Ishikawa (cell line): Measurements from ENCODE around the gene RAD51B.

Experiments
- CEBPB ChIP-seq: IDR thresholded peaks from 2 replicates; pipeline ENCODE4 v1.6.1; 2012
- CREB1 ChIP-seq: IDR thresholded peaks from 2 replicates; pipeline ENCODE4 v1.6.1; 2012; ENCODE audit warnings: low read depth
- EGR1 ChIP-seq: IDR thresholded peaks from 2 replicates; pipeline ENCODE4 v1.6.1; 2012
- EP300 ChIP-seq: IDR thresholded peaks from 2 replicates; pipeline ENCODE4 v1.6.1; 2012; ENCODE audit warnings: borderline replicate concordance
- FOXM1 ChIP-seq: IDR thresholded peaks from 2 replicates; pipeline ENCODE4 v1.6.1; 2012; ENCODE audit warnings: low read depth, borderline replicate concordance
- NFIC ChIP-seq: IDR thresholded peaks from 2 replicates; pipeline ENCODE4 v1.6.1; 2012
- RAD21 ChIP-seq: IDR thresholded peaks from 2 replicates; pipeline ENCODE4 v1.6.1; 2012; ENCODE audit warnings: low read depth
- TAF1 ChIP-seq: IDR thresholded peaks from 2 replicates; pipeline ENCODE4 v1.6.1; 2012; ENCODE audit warnings: low read depth, mild to moderate bottlenecking
- TCF12 ChIP-seq: IDR thresholded peaks from 2 replicates; pipeline ENCODE4 v1.6.1; 2012; ENCODE audit warnings: low read depth
- TEAD4 ChIP-seq: IDR thresholded peaks from 2 replicates; pipeline ENCODE4 v1.6.1; 2012
- YY1 ChIP-seq: IDR thresholded peaks from 2 replicates; pipeline ENCODE4 v1.6.1; 2012; ENCODE audit warnings: low read depth
- ZBTB7A ChIP-seq: IDR thresholded peaks from 2 replicates; pipeline ENCODE4 v1.6.1; 2012; ENCODE audit warnings: low read depth
- TF ChIP-seq, protein P1 (sequence below): IDR thresholded peaks from 2 replicates; pipeline ENCODE4 v1.6.1; 2012
- TF ChIP-seq, protein P2 (sequence below): IDR thresholded peaks from 2 replicates; pipeline ENCODE4 v1.6.1; 2012
- TF ChIP-seq, protein P3 (sequence below): IDR thresholded peaks from 2 replicates; pipeline ENCODE4 v1.6.1; 2012; ENCODE audit warnings: low read depth, mild to moderate bottlenecking

Gene RAD51B

DNA sequence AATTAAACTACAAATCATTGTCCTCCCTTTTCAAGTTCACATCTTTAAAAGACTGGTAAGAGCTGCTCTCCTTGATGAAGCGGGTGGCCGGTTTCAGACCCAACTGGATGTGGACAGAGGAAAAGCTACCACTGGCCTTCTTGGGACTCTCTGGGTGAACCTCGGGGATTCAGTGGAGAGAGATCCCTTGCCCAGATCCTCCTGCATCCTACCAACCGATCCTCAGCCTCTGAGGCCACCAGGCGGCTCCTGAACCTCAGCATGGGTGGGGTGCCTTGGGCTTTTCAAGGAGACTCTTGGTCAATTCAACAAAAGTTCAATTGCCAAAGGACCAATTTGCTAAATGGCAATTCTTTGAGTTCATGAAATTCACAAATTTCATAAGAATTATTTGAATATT, 888.8 kb downstream of the RAD51B start:
- TF ChIP-seq, protein P1, sequence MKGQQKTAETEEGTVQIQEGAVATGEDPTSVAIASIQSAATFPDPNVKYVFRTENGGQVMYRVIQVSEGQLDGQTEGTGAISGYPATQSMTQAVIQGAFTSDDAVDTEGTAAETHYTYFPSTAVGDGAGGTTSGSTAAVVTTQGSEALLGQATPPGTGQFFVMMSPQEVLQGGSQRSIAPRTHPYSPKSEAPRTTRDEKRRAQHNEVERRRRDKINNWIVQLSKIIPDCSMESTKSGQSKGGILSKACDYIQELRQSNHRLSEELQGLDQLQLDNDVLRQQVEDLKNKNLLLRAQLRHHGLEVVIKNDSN = no peak
- TF ChIP-seq EP300 = no peak
- no peak for TF ChIP-seq CREB1
- TF ChIP-seq YY1 = no peak
- TF ChIP-seq FOXM1 = no peak
- no peak for TF ChIP-seq TEAD4
- no peak for TF ChIP-seq NFIC
- TF ChIP-seq EGR1 = no peak
- no peak for TF ChIP-seq CEBPB
- TF ChIP-seq, protein P2, sequence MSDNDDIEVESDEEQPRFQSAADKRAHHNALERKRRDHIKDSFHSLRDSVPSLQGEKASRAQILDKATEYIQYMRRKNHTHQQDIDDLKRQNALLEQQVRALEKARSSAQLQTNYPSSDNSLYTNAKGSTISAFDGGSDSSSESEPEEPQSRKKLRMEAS = no peak

DNA sequence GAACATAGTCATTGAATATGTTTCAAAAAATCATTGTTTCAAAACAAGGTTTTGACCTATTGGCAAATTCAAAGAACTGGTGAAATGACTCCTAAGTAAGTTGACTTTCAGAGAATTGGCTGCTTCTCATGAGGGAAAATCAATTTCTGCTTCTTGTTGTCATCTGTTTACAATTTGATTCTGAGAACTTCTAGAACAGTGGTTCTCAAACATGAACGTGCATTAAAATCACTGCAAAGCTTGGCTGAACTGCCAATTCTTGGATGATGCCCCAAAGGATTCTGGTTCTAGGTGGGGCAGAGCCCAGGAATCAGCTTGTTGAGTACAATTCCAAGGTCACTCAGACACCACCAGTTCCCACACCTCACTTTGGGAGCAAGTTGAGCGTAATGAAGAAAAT, 889.4 kb downstream of the RAD51B start:
- TF ChIP-seq CEBPB (no peak), RAD21 (no peak)

DNA sequence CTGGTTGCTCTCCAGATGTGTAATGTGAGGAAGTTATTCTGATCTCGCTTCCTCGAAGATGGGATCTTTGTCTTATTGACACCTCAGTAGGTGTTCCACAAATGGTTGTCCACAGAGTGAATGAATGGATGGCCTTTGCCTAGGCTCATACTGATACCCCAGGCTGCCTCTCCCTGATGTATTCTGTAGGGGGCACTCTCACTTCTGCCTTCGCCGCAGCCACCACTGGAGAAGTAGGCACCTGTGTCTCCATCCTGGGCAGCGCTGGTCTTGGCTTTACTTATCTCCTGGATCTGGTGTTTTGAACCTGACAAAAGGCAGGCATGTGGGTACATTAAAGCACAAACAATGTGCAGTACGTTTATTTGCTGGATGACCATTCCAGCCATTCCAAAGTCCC, 891.2 kb downstream of the RAD51B start:
- TF ChIP-seq YY1 = no peak
- TF ChIP-seq TAF1 = no peak
- no peak for TF ChIP-seq EP300
- TF ChIP-seq EGR1 = no peak
- TF ChIP-seq RAD21 = no peak; the same call in 1 of the 2 replicates
- TF ChIP-seq, protein P2 = no peak
- TF ChIP-seq CREB1 = no peak
- TF ChIP-seq ZBTB7A = no peak
- TF ChIP-seq NFIC = no peak
- TF ChIP-seq, protein P1 = no peak
- no peak for TF ChIP-seq TEAD4
- no peak for TF ChIP-seq CEBPB

DNA sequence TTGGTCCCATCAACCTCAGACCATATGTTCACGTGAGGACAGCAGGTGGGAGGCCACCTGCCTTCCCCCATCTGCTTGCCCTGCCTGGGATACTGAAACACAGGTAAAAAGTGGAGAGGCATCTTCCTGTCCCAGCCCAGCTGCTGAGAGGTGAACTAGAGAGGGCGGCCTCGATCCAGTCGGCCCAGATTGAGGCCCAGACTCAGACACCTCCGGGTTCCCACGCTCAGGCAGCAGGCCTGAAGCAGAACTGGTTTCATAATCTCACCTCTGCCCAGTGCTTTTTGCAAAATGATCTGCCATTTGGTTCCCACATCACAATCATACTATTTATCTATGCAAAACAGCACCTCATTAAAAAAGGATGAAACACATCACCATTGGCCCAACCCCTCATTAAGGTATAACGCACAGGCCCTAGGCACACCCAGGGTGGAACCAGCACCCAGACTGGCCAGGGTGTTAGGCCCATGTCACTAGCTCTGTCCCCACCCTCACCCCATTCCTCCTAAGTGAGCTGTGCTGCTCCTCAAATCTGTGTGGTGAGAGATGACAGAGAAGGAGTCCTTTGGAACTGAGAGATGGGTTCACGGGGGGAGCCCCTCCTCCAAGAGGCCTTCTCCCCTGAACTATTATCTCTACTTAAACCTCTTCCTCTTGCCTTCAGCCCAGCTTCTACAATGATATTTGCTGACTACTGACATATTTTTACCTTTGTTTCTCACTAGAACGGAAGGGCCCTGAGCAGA, 892.2 kb downstream of the RAD51B start:
- TF ChIP-seq RAD21 = no peak
- TF ChIP-seq, protein P3, sequence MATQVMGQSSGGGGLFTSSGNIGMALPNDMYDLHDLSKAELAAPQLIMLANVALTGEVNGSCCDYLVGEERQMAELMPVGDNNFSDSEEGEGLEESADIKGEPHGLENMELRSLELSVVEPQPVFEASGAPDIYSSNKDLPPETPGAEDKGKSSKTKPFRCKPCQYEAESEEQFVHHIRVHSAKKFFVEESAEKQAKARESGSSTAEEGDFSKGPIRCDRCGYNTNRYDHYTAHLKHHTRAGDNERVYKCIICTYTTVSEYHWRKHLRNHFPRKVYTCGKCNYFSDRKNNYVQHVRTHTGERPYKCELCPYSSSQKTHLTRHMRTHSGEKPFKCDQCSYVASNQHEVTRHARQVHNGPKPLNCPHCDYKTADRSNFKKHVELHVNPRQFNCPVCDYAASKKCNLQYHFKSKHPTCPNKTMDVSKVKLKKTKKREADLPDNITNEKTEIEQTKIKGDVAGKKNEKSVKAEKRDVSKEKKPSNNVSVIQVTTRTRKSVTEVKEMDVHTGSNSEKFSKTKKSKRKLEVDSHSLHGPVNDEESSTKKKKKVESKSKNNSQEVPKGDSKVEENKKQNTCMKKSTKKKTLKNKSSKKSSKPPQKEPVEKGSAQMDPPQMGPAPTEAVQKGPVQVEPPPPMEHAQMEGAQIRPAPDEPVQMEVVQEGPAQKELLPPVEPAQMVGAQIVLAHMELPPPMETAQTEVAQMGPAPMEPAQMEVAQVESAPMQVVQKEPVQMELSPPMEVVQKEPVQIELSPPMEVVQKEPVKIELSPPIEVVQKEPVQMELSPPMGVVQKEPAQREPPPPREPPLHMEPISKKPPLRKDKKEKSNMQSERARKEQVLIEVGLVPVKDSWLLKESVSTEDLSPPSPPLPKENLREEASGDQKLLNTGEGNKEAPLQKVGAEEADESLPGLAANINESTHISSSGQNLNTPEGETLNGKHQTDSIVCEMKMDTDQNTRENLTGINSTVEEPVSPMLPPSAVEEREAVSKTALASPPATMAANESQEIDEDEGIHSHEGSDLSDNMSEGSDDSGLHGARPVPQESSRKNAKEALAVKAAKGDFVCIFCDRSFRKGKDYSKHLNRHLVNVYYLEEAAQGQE = no peak
- TF ChIP-seq, protein P2 = no peak
- TF ChIP-seq ZBTB7A = no peak
- no peak for TF ChIP-seq TAF1
- no peak for TF ChIP-seq EP300
- no peak for TF ChIP-seq TEAD4
- TF ChIP-seq NFIC = no peak
- no peak for TF ChIP-seq CREB1
- TF ChIP-seq EGR1 = no peak
- TF ChIP-seq, protein P1 = no peak
- TF ChIP-seq FOXM1 = no peak
- no peak for TF ChIP-seq CEBPB
- no peak for TF ChIP-seq TCF12
- TF ChIP-seq YY1 = no peak

DNA sequence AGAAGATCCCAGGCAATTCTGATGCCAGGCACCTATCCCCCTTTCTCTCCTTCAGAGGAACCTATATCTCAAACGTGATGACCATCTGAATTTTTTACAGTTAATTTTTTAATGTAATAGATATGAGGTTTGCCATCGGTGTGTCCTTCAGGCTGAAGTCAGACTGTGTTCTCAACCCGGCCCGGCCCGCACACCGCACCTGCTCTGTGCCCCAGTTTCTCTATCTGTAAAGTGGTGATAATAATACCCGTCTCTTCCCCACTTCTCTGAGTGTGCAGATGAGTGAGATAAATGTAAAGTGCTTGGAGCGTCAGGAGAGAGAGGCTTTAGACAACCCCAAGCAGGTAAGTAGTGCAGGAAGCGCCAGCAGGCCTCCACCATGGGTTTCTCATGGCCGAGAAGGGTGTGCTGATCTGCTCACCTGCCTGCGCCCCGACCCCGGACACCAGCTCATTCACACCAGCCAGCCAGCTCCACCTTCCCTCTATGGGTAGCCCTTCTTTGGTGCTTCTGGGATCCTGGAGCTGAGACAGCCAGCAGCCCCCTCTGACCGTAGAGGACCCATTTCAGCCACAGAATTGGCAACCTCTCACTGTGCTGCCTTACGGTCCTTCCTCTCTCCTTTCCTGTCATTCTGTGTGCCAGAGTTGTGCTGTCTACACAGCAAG, 893.3 kb downstream of the RAD51B start:
- no peak for TF ChIP-seq TAF1
- TF ChIP-seq CEBPB = no peak
- no peak for TF ChIP-seq CREB1
- TF ChIP-seq, protein P2 = no peak
- TF ChIP-seq, protein P1 = no peak
- TF ChIP-seq, protein P3 = no peak
- TF ChIP-seq ZBTB7A = no peak
- no peak for TF ChIP-seq EGR1
- no peak for TF ChIP-seq TEAD4
- TF ChIP-seq YY1 = no peak
- no peak for TF ChIP-seq RAD21
- no peak for TF ChIP-seq FOXM1
- no peak for TF ChIP-seq EP300
- no peak for TF ChIP-seq NFIC
- TF ChIP-seq TCF12 = no peak
